Lower leg skin (tissue), 4 donors: ENCODE results near the gene SCLT1. TPM values are rescaled to one million over a fixed set of nuclear protein-coding genes. Genes with fewer than 3 reads are reported as not detected.

ENCODE experiments used
- DNase-seq, 2 donors: peaks; one replicate each; pipeline ENCODE4 v3.0.0-alpha.2; 2019; ENCODE audit warnings: low spot score in 2 of 2
- H3K4me3 ChIP-seq: fragments of 200-600 bp; sonication (generic); 2 replicates; pipeline ENCODE4 v1.5.1; 2017; ENCODE audit warnings: mild to moderate bottlenecking, low read depth; ENCODE audit not compliant: poor library complexity, severe bottlenecking
- POLR2A ChIP-seq, 2 donors: fragments of 450-650 bp; IDR thresholded peaks; one replicate each; pipeline ENCODE4 v1.6.1; 2016 to 2017; ENCODE audit warnings: antibody characterized with exemption in 2 of 2, mild to moderate bottlenecking in 1 of 2, moderate library complexity in 1 of 2
- WGBS, 2 donors: methylation state at CpG; one replicate each; pipeline ENCODE4 v1.1.5; 2018; 5-methylcytosine and 5-hydroxymethylcytosine counted together
- intact Hi-C: fragments of 100-400 bp; cut with DNase I; formaldehyde crosslinking; loops from one replicate; pipeline ENCODE4 v1.15.0; 2023; ENCODE audit warnings: low total_unique reads
- total RNA-seq, 4 donors: library from RNA; depleted of rRNA; stranded (reverse); fragments of >200 nt; gene quantifications; one replicate each; pipeline ENCODE4 v1.1.0, GENCODE V29; 2016
- TF ChIP-seq, protein P1 (sequence below), 3 donors: fragments of 450-650 bp; IDR thresholded peaks; one replicate each; pipeline ENCODE4 v1.5.1; 2016; ENCODE audit warnings: antibody characterized with exemption in 3 of 3, mild to moderate bottlenecking in 3 of 3, moderate library complexity in 2 of 3

SCLT1 gene
- total RNA-seq, 4 donors from 2014 or later: 4.4 to 8.6 (median 6.8) TPM

DNA sequence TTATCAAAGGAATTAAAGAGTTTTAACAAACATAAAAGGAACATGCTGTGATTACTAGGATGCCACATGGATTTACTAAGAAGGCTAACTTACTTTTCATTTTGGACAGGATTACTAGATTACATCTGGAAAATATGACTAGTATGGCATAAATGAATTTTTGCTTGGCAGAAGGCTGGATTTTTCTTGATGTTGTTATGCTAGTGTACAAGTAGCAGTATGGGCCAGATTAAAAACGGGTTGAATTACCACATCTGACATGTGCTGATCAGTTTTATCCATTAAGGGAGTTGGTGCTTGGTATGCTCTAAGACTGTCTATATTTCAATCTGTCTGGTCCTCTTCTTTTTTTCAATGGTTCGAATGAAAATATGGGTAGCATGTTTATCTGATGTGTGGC, 213.4 kb downstream of the SCLT1 start:
- intact Hi-C loops: no loop called here
- WGBS, 2 donors: 60 to 62% methylated on average over 2 of the region's 2 CpGs
- TF ChIP-seq, protein P1, sequence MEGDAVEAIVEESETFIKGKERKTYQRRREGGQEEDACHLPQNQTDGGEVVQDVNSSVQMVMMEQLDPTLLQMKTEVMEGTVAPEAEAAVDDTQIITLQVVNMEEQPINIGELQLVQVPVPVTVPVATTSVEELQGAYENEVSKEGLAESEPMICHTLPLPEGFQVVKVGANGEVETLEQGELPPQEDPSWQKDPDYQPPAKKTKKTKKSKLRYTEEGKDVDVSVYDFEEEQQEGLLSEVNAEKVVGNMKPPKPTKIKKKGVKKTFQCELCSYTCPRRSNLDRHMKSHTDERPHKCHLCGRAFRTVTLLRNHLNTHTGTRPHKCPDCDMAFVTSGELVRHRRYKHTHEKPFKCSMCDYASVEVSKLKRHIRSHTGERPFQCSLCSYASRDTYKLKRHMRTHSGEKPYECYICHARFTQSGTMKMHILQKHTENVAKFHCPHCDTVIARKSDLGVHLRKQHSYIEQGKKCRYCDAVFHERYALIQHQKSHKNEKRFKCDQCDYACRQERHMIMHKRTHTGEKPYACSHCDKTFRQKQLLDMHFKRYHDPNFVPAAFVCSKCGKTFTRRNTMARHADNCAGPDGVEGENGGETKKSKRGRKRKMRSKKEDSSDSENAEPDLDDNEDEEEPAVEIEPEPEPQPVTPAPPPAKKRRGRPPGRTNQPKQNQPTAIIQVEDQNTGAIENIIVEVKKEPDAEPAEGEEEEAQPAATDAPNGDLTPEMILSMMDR (IDR thresholded peaks at IDR 0.05): no peak
- TF ChIP-seq POLR2A (IDR thresholded peaks at IDR 0.05): no peak
- DNase-seq: no peak
- no peak overlapping the region for H3K4me3 ChIP-seq

DNA sequence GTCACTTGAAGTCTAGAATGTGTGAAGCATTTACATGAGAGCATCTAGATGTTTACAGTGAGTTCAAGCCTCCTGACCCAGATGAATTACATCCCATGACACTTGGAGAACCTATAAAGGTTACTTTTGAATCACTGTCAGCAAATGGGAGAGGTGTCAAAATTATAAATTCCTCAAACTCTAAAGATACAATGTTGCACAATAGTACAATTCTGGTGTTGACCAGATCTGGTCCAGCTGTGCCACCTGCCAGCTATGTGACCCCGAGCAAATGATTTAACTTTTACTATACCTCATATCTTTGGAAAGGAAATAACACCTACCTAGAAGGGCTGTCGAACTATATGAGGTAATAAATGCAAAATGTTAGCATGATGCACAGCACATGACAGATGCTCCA, 214.1 kb downstream of the SCLT1 start:
- no peak for TF ChIP-seq POLR2A (IDR thresholded peaks at IDR 0.05)
- H3K4me3 ChIP-seq: no peak overlapping the region
- 76 to 86% methylated on average over 2 of the region's 2 CpGs for WGBS, 2 donors
- intact Hi-C loops: no loop called here
- DNase-seq: no peak

DNA sequence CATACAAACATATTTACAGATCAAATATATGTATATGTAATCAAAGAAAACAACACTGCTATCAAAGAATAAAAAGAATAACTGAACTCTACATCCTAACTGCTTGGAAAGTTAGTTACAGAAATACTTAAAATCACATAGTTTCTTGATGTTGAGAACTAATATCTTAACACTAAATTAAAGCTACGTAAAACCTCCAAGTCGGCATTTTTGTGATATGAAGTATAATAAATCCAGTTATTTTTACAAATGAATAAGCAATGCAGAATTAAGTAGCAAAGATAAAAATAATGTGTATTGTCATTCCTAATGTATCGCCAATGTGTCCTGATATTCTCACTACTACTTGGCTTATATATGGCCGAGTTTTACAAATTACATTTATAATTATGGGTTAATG, 215.4 kb downstream of the SCLT1 start:
- no peak for TF ChIP-seq POLR2A (IDR thresholded peaks at IDR 0.05)
- TF ChIP-seq, protein P1 (IDR thresholded peaks at IDR 0.05): no peak
- no peak for DNase-seq
- WGBS, 2 donors: 95 to 97% methylated on average over 4 of the region's 4 CpGs
- intact Hi-C loops: no loop called here
- H3K4me3 ChIP-seq: no peak overlapping the region

DNA sequence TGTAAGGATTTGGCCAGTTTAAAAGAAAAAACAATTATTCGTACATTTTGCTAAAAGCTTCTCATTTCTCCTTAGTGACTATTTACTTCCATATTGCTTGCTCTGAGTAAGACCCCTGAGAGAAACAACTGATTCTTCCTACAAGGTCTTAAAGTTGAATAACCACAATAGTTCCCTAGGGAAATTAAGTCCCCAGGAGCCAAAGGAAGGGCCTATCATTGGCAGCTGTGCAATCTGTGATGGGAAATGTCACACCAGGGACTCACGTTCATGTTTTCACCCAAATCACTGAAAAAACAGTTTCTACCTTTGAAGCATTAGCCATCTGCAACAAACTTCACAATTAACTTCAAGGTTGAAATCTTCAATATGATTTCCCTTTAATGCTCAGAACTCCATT, 217.1 kb downstream of the SCLT1 start:
- TF ChIP-seq POLR2A (IDR thresholded peaks at IDR 0.05): no peak
- TF ChIP-seq, protein P1 (IDR thresholded peaks at IDR 0.05): no peak
- DNase-seq: no peak
- no peak overlapping the region for H3K4me3 ChIP-seq
- intact Hi-C loops: no loop called here
- WGBS, 2 donors: 90 to 91% methylated on average over 2 of the region's 2 CpGs

DNA sequence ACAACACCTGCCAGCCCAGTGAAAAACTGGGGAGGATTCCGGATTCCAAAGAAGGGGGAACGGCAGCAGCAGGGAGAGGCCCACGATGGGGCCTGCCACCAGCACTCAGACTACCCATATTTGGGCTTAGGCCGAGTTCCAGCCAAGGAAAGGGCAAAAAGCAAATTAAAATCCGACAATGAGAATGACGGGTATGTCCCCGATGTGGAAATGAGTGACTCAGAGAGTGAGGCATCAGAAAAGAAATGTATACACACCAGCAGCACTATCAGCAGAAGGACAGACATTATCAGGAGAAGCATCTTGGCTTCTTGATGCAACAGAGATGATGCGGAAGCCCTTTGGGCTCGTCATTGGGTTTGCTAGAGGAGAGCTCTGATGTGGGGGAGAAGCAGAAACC, 221.4 kb downstream of the SCLT1 start:
- 89 to 93% methylated on average over 9 of the region's 9 CpGs for WGBS, 2 donors
- H3K4me3 ChIP-seq: no peak overlapping the region
- DNase-seq: no peak
- TF ChIP-seq, protein P1 (IDR thresholded peaks at IDR 0.05): no peak
- TF ChIP-seq POLR2A (IDR thresholded peaks at IDR 0.05): no peak
- intact Hi-C loops: no loop called here

DNA sequence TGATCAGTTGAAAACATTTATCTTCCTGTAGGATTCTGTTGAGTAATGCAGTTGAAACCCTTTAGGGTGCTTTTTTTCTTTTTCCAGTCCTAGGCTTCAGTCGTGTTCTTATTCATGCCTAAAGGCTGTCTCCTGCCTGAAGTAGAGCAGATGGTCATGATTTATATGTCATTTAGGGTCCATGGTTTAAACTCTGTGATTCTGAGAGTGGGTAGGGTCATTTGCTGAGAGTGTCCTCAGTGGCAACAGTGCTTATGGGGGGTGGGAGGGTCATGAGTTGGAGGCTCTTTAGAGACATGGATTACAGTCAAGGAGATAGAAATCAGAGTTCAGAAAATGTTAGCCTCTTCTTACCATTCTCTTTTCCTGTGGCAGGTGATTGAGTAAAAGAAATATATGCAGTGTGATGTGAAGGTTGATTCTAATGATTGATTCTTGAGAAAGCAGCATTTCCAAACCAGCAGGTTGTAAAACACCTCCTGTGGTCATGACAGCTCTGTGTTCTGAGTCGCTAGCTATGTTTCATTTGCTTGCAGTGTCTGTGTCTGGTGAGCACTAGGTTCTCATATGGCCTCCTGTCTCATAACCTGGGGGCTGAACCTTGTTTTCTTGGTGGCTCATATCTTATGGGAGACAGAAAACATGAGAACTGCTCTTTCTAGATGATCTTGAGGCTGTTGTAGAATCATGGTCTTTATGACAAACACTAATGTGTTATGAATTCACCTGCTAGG, 223.4 kb downstream of the SCLT1 start:
- TF ChIP-seq, protein P1 (IDR thresholded peaks at IDR 0.05): no peak
- no peak for TF ChIP-seq POLR2A (IDR thresholded peaks at IDR 0.05)
- WGBS, 2 donors: 76 to 88% methylated on average over 2 of the region's 2 CpGs
- no peak overlapping the region for H3K4me3 ChIP-seq
- DNase-seq: no peak
- intact Hi-C loops: no loop called here
